ENCODE data around the gene ENG.
A peak's percentile ranks its signal among the peaks of the same experiment; 100 is the strongest.
"Not testable (repeated sequence)": the region's sequence is repeated elsewhere in the genome, so short reads cannot be mapped to it uniquely, and the experiment has no call there.

Gene ENG

GRCh38 chr9:127862075-127863011 is 7.9 kb upstream of the ENG start:
- no peak for DNase-seq

- DNase-seq: no peak
Observed at GRCh38 chr9:127860779-127861178, 6.3 kb upstream of the ENG start.

- DNase-seq: no peak
Observed at GRCh38 chr9:127860260-127860659, 5.8 kb upstream of the ENG start.

- peak; percentile 98 for DNase-seq
Observed at GRCh38 chr9:127858041-127858512, 3.6 kb upstream of the ENG start.

- no peak for DNase-seq
Observed at GRCh38 chr9:127857278-127857677, 2.8 kb upstream of the ENG start.

GRCh38 chr9:127856729-127857116 is 2.3 kb upstream of the ENG start:
- no peak for DNase-seq

GRCh38 chr9:127856094-127856728 is 1.8 kb upstream of the ENG start:
- DNase-seq: no peak

- DNase-seq: no peak
Observed at GRCh38 chr9:127855522-127855921, 1.1 kb upstream of the ENG start.

GRCh38 chr9:127854960-127855359 is 502 bp upstream of the ENG start:
- DNase-seq: no peak

GRCh38 chr9:127853312-127854183 is 910 bp downstream of the ENG start:
- no peak for DNase-seq

GRCh38 chr9:127852829-127853228 is 1.6 kb downstream of the ENG start:
- no peak for DNase-seq

- DNase-seq: no peak
Observed at GRCh38 chr9:127850286-127850830, 4.1 kb downstream of the ENG start.

- no peak for DNase-seq
Observed at GRCh38 chr9:127848756-127849504, 5.5 kb downstream of the ENG start.

GRCh38 chr9:127847833-127848755 is 6.4 kb downstream of the ENG start:
- no peak for DNase-seq

- no peak for DNase-seq
Observed at GRCh38 chr9:127847178-127847510, 7.3 kb downstream of the ENG start.

GRCh38 chr9:127846443-127847177 is 7.8 kb downstream of the ENG start:
- DNase-seq: no peak

- DNase-seq: not testable (repeated sequence)
Observed at GRCh38 chr9:127845619-127846018, 8.8 kb downstream of the ENG start.

- no peak for DNase-seq
Observed at GRCh38 chr9:127844821-127845359, 9.6 kb downstream of the ENG start.

GRCh38 chr9:127841087-127841835 is 13.2 kb downstream of the ENG start:
- DNase-seq: no peak
